ENCODE measurements around the gene JAK1.

The JAK1 gene

GRCh38 chr1:64894438-64895196 lies 71.7 kb downstream of the JAK1 start:
- in situ Hi-C loops (cut with HindIII; ENCODE audit: low sequenced_read_pairs) = no loop called here

GRCh38 chr1:64893921-64894320 lies 72.4 kb downstream of the JAK1 start:
- in situ Hi-C loops (cut with HindIII; ENCODE audit: low sequenced_read_pairs) = no loop called here

- in situ Hi-C loops (cut with HindIII; ENCODE audit: low sequenced_read_pairs) = no loop called here
These were observed 73.5 kb downstream of the JAK1 start for GRCh38 chr1:64892576-64893573.

- in situ Hi-C loops (cut with HindIII; ENCODE audit: low sequenced_read_pairs) = no loop called here
These were observed 74.9 kb downstream of the JAK1 start for GRCh38 chr1:64891448-64891825.

- in situ Hi-C loops (cut with HindIII; ENCODE audit: low sequenced_read_pairs) = no loop called here
These were observed 75.5 kb downstream of the JAK1 start for GRCh38 chr1:64890699-64891447.

GRCh38 chr1:64887689-64888217 lies 78.6 kb downstream of the JAK1 start:
- in situ Hi-C loops (cut with HindIII; ENCODE audit: low sequenced_read_pairs) = no loop called here

- in situ Hi-C loops (cut with HindIII; ENCODE audit: low sequenced_read_pairs) = no loop called here
These were observed 79.5 kb downstream of the JAK1 start for GRCh38 chr1:64886877-64887276.

- in situ Hi-C loops (cut with HindIII; ENCODE audit: low sequenced_read_pairs) = no loop called here
These were observed 80.7 kb downstream of the JAK1 start for GRCh38 chr1:64885648-64886047.

GRCh38 chr1:64884261-64885040 lies 81.9 kb downstream of the JAK1 start:
- in situ Hi-C loops (cut with HindIII; ENCODE audit: low sequenced_read_pairs) = loop anchor here (5.0 kb wide), 1 partner anchor 93 kb away; no protein-coding TSS in a partner anchor

- in situ Hi-C loops (cut with HindIII; ENCODE audit: low sequenced_read_pairs) = loop anchor here (5.0 kb wide), 1 partner anchor 95 kb away; no protein-coding TSS in a partner anchor
These were observed 83.6 kb downstream of the JAK1 start for GRCh38 chr1:64882574-64883255.

- in situ Hi-C loops (cut with HindIII; ENCODE audit: low sequenced_read_pairs) = loop anchor here (5.0 kb wide), 1 partner anchor 96 kb away; no protein-coding TSS in a partner anchor
These were observed 85.1 kb downstream of the JAK1 start for GRCh38 chr1:64881281-64881680.

- in situ Hi-C loops (cut with HindIII; ENCODE audit: low sequenced_read_pairs) = loop anchor here (5.0 kb wide), 1 partner anchor 97 kb away; no protein-coding TSS in a partner anchor
These were observed 85.9 kb downstream of the JAK1 start for GRCh38 chr1:64880449-64880848.

- in situ Hi-C loops (cut with HindIII; ENCODE audit: low sequenced_read_pairs) = no loop called here
These were observed 87.3 kb downstream of the JAK1 start for GRCh38 chr1:64878931-64879611.

- in situ Hi-C loops (cut with HindIII; ENCODE audit: low sequenced_read_pairs) = no loop called here
These were observed 88.3 kb downstream of the JAK1 start for GRCh38 chr1:64878090-64878489.

- in situ Hi-C loops (cut with HindIII; ENCODE audit: low sequenced_read_pairs) = no loop called here
These were observed 88.8 kb downstream of the JAK1 start for GRCh38 chr1:64877598-64877997.

GRCh38 chr1:64877151-64877550 lies 89.2 kb downstream of the JAK1 start:
- in situ Hi-C loops (cut with HindIII; ENCODE audit: low sequenced_read_pairs) = no loop called here

- in situ Hi-C loops (cut with HindIII; ENCODE audit: low sequenced_read_pairs) = no loop called here
These were observed 90.7 kb downstream of the JAK1 start for GRCh38 chr1:64875606-64876005.

- in situ Hi-C loops (cut with HindIII; ENCODE audit: low sequenced_read_pairs) = no loop called here
These were observed 91.2 kb downstream of the JAK1 start for GRCh38 chr1:64875101-64875500.

- in situ Hi-C loops (cut with HindIII; ENCODE audit: low sequenced_read_pairs) = no loop called here
These were observed 91.7 kb downstream of the JAK1 start for GRCh38 chr1:64874666-64875065.
